ENCODE data around the gene SCART1.
"Not testable (repeated sequence)": the region's sequence is repeated elsewhere in the genome, so short reads cannot be mapped to it uniquely, and the experiment has no call there.

The SCART1 gene

GRCh38 chr10:133438711-133439273 is 15.0 kb upstream of the SCART1 start:
- no peak for DNase-seq

- DNase-seq: no peak
Measured at GRCh38 chr10:133439517-133440461, 14.0 kb upstream of the SCART1 start.

- DNase-seq: no peak
Measured at GRCh38 chr10:133440633-133441285, 13.0 kb upstream of the SCART1 start.

GRCh38 chr10:133441356-133441755 is 12.4 kb upstream of the SCART1 start:
- not testable (repeated sequence) for DNase-seq

- DNase-seq: no peak
Measured at GRCh38 chr10:133441780-133442179, 12.0 kb upstream of the SCART1 start.

GRCh38 chr10:133442191-133442966 is 11.4 kb upstream of the SCART1 start:
- DNase-seq: no peak

- no peak for DNase-seq
Measured at GRCh38 chr10:133442967-133443924, 10.5 kb upstream of the SCART1 start.

- no peak for DNase-seq
Measured at GRCh38 chr10:133444342-133445267, 9.1 kb upstream of the SCART1 start.

GRCh38 chr10:133445268-133445732 is 8.4 kb upstream of the SCART1 start:
- no peak for DNase-seq

- no peak for DNase-seq
Measured at GRCh38 chr10:133445751-133446708, 7.7 kb upstream of the SCART1 start.

- DNase-seq: no peak
Measured at GRCh38 chr10:133446979-133447378, 6.8 kb upstream of the SCART1 start.

- no peak for DNase-seq
Measured at GRCh38 chr10:133448120-133448519, 5.6 kb upstream of the SCART1 start.

GRCh38 chr10:133451346-133451745 is 2.4 kb upstream of the SCART1 start:
- no peak for DNase-seq

- no peak for DNase-seq
Measured at GRCh38 chr10:133452453-133452852, 1.3 kb upstream of the SCART1 start.

- no peak for DNase-seq
Measured at GRCh38 chr10:133454204-133454893, 604 bp downstream of the SCART1 start.

GRCh38 chr10:133455196-133455595 is 1.5 kb downstream of the SCART1 start:
- no peak for DNase-seq

GRCh38 chr10:133455611-133456031 is 1.9 kb downstream of the SCART1 start:
- no peak for DNase-seq
